ENCODE measurements around the gene NUP42.

DNA sequence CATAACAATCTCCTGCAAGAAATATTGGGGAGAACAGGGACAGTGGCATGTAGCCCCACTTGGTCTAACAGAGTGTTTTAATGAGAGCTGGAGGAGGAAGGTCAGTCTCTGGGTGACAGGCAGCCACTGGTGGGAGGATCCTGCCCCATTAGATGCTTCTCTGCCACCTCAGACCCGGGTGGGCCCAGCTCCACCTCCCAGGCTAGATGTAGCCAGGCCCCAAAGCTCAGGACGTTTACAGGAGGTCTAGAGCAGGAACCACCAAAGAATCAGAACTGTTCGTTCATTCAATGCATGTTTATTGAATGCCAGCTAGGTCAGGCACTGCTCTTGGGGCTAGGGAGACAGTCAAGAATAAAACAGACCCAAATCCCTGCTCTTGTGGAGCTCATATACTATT is 36.3 kb downstream of the NUP42 start:
- TF ChIP-seq, protein P1, sequence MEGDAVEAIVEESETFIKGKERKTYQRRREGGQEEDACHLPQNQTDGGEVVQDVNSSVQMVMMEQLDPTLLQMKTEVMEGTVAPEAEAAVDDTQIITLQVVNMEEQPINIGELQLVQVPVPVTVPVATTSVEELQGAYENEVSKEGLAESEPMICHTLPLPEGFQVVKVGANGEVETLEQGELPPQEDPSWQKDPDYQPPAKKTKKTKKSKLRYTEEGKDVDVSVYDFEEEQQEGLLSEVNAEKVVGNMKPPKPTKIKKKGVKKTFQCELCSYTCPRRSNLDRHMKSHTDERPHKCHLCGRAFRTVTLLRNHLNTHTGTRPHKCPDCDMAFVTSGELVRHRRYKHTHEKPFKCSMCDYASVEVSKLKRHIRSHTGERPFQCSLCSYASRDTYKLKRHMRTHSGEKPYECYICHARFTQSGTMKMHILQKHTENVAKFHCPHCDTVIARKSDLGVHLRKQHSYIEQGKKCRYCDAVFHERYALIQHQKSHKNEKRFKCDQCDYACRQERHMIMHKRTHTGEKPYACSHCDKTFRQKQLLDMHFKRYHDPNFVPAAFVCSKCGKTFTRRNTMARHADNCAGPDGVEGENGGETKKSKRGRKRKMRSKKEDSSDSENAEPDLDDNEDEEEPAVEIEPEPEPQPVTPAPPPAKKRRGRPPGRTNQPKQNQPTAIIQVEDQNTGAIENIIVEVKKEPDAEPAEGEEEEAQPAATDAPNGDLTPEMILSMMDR (IDR thresholded peaks at IDR 0.05), result no peak
- no peak for TF ChIP-seq POLR2A (IDR thresholded peaks at IDR 0.05)

All from lower leg skin (tissue), 3 donors.